Ascending aorta (tissue), 2 donors: ENCODE measurements around the gene DAB1. TPM values are rescaled to one million over a fixed set of nuclear protein-coding genes. Genes with fewer than 3 reads are reported as not detected.

ENCODE experiments used
- DNase-seq, 2 donors: peaks; one replicate each; pipeline ENCODE4 v3.0.0-alpha.2; 2019; ENCODE audit warnings: low spot score in 2 of 2
- H3K27ac ChIP-seq, 2 donors: fragments of 200-600 bp; sonication (generic); one replicate each; pipeline ENCODE4 v1.5.1; 2016 to 2017; ENCODE audit warnings: mild to moderate bottlenecking in 1 of 2
- H3K27me3 ChIP-seq: fragments of 200-600 bp; sonication (generic); one replicate; pipeline ENCODE4 v1.5.1; 2017
- H3K36me3 ChIP-seq, 2 donors: fragments of 200-600 bp; sonication (generic); one replicate each; pipeline ENCODE4 v1.5.1; 2016
- H3K4me1 ChIP-seq, 2 donors: fragments of 200-600 bp; sonication (generic); one replicate each; pipeline ENCODE4 v1.5.1; 2016 to 2017; ENCODE audit warnings: mild to moderate bottlenecking in 1 of 2
- H3K4me3 ChIP-seq, 2 donors: fragments of 200-600 bp; sonication (generic); one replicate each; pipeline ENCODE4 v1.5.1; 2016 to 2017; ENCODE audit warnings: mild to moderate bottlenecking in 1 of 2
- H3K9me3 ChIP-seq, 2 donors: fragments of 200-600 bp; sonication (generic); one replicate each; pipeline ENCODE4 v1.5.1; 2016
- CTCF ChIP-seq, 3 experiments: fragments of 200-600 bp in 2 of 3; fragments of 450-650 bp in 1 of 3; sonication (generic) in 2 of 3; IDR thresholded peaks; one replicate each; pipeline ENCODE4 v1.5.1; 2016 to 2019; ENCODE audit warnings: antibody characterized with exemption in 3 of 3, mild to moderate bottlenecking in 1 of 3, moderate library complexity in 1 of 3
- intact Hi-C: fragments of 100-400 bp; cut with DNase I; formaldehyde crosslinking; loops from one replicate; pipeline ENCODE4 v1.15.1; 2023
- total RNA-seq: library from RNA; depleted of rRNA; stranded (reverse); fragments of >200 nt; gene quantifications from one replicate; pipeline ENCODE4 v1.1.0, GENCODE V29; 2016

The DAB1 gene
- total RNA-seq, 1 donor from 2014 or later, result not detected

DNA sequence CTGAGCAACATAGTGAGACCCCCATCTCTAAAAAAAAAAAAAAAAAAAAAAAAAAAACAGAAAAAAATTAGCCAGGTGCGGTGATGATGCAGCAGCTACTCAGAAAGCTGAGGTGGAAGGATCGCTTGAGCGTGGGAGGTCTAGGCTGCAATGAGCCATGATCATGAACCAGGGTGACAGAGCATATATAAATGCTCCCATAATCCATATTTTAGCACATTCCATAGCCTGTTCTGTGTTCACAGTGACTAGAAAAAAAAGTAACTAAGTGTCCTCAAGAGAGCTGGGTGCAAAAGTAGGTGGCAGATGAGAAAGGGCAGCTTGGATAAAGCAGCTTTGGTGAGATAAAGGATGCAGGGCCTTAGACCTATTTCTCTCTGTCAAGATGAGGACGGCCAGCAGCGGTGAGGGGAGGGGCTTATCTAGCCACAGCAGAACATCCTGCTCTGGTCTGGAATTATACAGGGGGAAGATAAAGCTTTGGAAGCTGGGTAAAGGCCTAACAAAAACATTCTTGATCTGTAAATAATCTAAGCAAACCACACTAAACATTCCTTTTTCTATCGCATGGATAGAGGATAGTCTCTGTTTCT lies 205.3 kb downstream of the DAB1 start:
- no peaks in the 10 kb centered on the region for H3K4me1 ChIP-seq
- no peaks in the 10 kb centered on the region for H3K9me3 ChIP-seq
- TF ChIP-seq CTCF (IDR thresholded peaks at IDR 0.05), result no peak
- no peak for DNase-seq
- intact Hi-C loops, result no loop called here
- H3K27me3 ChIP-seq, result no peaks in the 10 kb centered on the region
- H3K36me3 ChIP-seq, result no peaks in the 10 kb centered on the region
- no peak overlapping the region for H3K4me3 ChIP-seq
- H3K27ac ChIP-seq, result no peak overlapping the region

DNA sequence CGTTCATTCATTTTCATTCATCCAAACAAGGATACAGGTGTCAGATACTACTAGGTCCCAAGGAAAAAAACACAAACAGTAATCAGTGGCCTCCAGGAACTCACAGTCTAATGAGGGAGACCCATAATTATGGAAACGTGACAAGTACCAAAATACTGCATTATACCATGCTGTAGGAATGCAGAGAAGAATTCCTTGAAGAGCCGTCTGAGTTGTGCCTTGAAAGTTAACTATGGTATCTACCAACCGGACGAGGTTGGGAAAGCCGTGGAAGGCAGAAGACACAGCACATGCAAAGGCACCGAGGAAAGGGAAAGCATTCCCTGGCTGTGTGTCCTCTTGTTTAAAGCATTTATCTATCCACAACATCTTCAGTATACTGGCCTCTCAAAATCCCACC lies 206.0 kb downstream of the DAB1 start:
- Histone ChIP-seq H3K27ac (no peak overlapping the region), H3K9me3 (no peaks in the 10 kb centered on the region), H3K4me3 (no peak overlapping the region), H3K27me3 (no peaks in the 10 kb centered on the region), H3K36me3 (no peaks in the 10 kb centered on the region), H3K4me1 (no peaks in the 10 kb centered on the region)
- no peak for TF ChIP-seq CTCF (IDR thresholded peaks at IDR 0.05)
- intact Hi-C loops, result no loop called here
- no peak for DNase-seq

DNA sequence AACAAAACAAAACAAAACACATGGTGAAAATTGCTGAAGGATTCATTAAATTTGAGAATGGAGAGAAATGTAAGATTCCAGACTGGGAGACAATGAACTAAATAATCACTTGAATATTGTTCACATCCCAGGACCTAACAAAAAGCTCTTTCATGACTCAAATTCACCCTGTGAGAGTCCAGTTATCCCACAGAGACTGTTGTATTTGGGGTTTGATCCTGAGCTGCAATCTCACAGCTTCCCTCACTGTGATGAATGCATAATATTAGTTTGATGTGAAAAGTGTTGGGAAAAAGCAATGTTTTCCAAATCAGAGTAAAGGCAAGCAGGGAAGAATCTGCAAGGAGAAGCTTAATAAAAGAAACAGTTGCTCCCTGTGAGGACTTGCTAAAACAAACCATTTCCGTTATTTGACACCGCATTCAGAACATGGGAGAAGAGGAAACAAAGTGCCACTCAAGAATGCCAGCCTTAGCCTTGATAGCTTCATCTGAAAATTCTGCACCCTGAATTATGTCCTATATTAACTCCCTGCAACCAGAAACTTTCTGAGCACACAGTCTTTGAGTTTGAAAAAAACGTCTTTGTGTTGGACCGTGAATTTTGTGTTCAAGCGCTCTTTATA lies 208.8 kb downstream of the DAB1 start:
- no peak for TF ChIP-seq CTCF (IDR thresholded peaks at IDR 0.05)
- H3K4me1 ChIP-seq, result no peaks in the 10 kb centered on the region
- intact Hi-C loops, result no loop called here
- no peak overlapping the region for H3K4me3 ChIP-seq
- no peaks in the 10 kb centered on the region for H3K9me3 ChIP-seq
- H3K27ac ChIP-seq, result no peak overlapping the region
- no peaks in the 10 kb centered on the region for H3K27me3 ChIP-seq
- DNase-seq, result no peak
- H3K36me3 ChIP-seq, result no peaks in the 10 kb centered on the region

DNA sequence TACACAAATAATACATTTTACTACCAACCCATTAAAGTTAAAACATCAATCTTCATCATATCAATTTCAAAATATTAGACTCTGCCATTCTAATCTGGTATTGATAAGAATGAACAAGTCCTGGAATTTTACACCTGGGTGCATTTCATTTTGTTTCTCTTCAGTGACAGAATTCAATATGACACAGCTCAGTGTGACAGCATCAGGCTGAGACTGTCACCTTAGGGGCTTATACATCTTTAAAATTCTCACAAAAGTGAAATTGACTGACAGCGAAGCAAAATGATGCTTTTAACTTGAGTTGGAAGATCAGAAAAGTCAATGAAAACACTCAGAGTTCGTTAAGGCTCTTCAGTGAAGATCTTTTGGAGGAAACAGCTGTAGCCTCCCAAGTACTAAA lies 213.0 kb downstream of the DAB1 start:
- intact Hi-C loops, result no loop called here
- Histone ChIP-seq H3K27me3 (no peaks in the 10 kb centered on the region), H3K4me3 (no peak overlapping the region), H3K36me3 (no peaks in the 10 kb centered on the region), H3K9me3 (no peaks in the 10 kb centered on the region), H3K27ac (no peak overlapping the region), H3K4me1 (no peaks in the 10 kb centered on the region)
- TF ChIP-seq CTCF (IDR thresholded peaks at IDR 0.05), result no peak
- no peak for DNase-seq

GRCh38 chr1:57209495-57209894 lies 214.4 kb downstream of the DAB1 start:
- Histone ChIP-seq H3K36me3 (no peaks in the 10 kb centered on the region), H3K27me3 (no peaks in the 10 kb centered on the region), H3K4me1 (no peaks in the 10 kb centered on the region), H3K9me3 (no peaks in the 10 kb centered on the region), H3K4me3 (no peak overlapping the region), H3K27ac (no peak overlapping the region)
- no peak for TF ChIP-seq CTCF (IDR thresholded peaks at IDR 0.05)
- DNase-seq, result no peak
- intact Hi-C loops, result no loop called here
